Left ventricle myocardium inferior (tissue), 1 donor: Measurements from ENCODE around the gene P2RY14. TPM values are rescaled to one million over a fixed set of nuclear protein-coding genes. Genes with fewer than 3 reads are reported as not detected.

Experiments
- DNase-seq: peaks from one replicate; pipeline ENCODE4 v3.0.0-alpha.2; 2020
- H3K27ac ChIP-seq: fragments of 200-600 bp; replicated peaks from 2 replicates; pipeline ENCODE4 v1.8.0; 2021
- H3K27me3 ChIP-seq: fragments of 200-600 bp; 2 replicates; pipeline ENCODE4 v1.8.0; 2021; ENCODE audit warnings: low read depth
- H3K36me3 ChIP-seq: fragments of 200-600 bp; 2 replicates; pipeline ENCODE4 v1.8.0; 2021
- H3K4me1 ChIP-seq: fragments of 200-600 bp; 2 replicates; pipeline ENCODE4 v1.8.0; 2021
- H3K4me3 ChIP-seq: fragments of 200-600 bp; 2 replicates; pipeline ENCODE4 v1.8.0; 2021; ENCODE audit warnings: mild to moderate bottlenecking, moderate library complexity
- H3K9me3 ChIP-seq: fragments of 200-600 bp; replicated peaks from 2 replicates; pipeline ENCODE4 v1.8.0; 2021
- CTCF ChIP-seq: fragments of 200-600 bp; IDR thresholded peaks from 2 replicates; pipeline ENCODE4 v1.8.0; 2021; ENCODE audit warnings: antibody characterized with exemption, mild to moderate bottlenecking, borderline replicate concordance
- intact Hi-C: fragments of 100-400 bp; cut with micrococcal nuclease; formaldehyde crosslinking; loops from one replicate; pipeline ENCODE4 v1.11.0; 2022
- total RNA-seq: library from RNA; stranded (reverse); fragmentation: NEBNext Ultra II Directional; extraction: Animal tissue kit (Norgen Biotek cat#: 25700); gene quantifications from one replicate; pipeline ENCODE4 v1.2.1, GENCODE V29; 2021
- donor health status: DM: no; HTN: yes; CAD: no; lungs with severe emphysema.

Gene P2RY14
- total RNA-seq, 1 donor from 2014 or later: 2.9 TPM

GRCh38 chr3:151275091-151275490 lies 3.3 kb downstream of the P2RY14 start:
- intact Hi-C loops: no loop called here
- no peaks in the 10 kb centered on the region for H3K4me1 ChIP-seq
- peak overlapping the region; percentile 64 for H3K27ac ChIP-seq
- no peaks in the 10 kb centered on the region for H3K36me3 ChIP-seq
- no peaks in the 10 kb centered on the region for H3K9me3 ChIP-seq
- TF ChIP-seq CTCF: no peak
- no peak for DNase-seq
- H3K27me3 ChIP-seq: no peaks in the 10 kb centered on the region
- H3K4me3 ChIP-seq: peak overlapping the region; percentile 51

- Histone ChIP-seq H3K36me3 (no peaks in the 10 kb centered on the region), H3K27ac (peak overlapping the region; percentile 40), H3K9me3 (no peaks in the 10 kb centered on the region), H3K4me1 (no peaks in the 10 kb centered on the region), H3K4me3 (no peak overlapping the region), H3K27me3 (no peaks in the 10 kb centered on the region)
- no peak for TF ChIP-seq CTCF
- intact Hi-C loops: no loop called here
- DNase-seq: no peak
These were observed 8.7 kb downstream of the P2RY14 start for GRCh38 chr3:151269631-151270030.

GRCh38 chr3:151268267-151269235 lies 9.8 kb downstream of the P2RY14 start:
- no peaks in the 10 kb centered on the region for H3K4me1 ChIP-seq

GRCh38 chr3:151267066-151267465 lies 11.3 kb downstream of the P2RY14 start:
- Histone ChIP-seq H3K27ac (peak overlapping the region; percentile 33), H3K9me3 (no peaks in the 10 kb centered on the region), H3K4me1 (peaks cover 3% of the 10 kb centered on the region), H3K36me3 (no peaks in the 10 kb centered on the region), H3K27me3 (no peaks in the 10 kb centered on the region), H3K4me3 (no peak overlapping the region)
- intact Hi-C loops: no loop called here
- no peak for TF ChIP-seq CTCF
- DNase-seq: no peak

More at GRCh38 chr3:151268267-151269235, 9.8 kb downstream of the P2RY14 start:
- no peaks in the 10 kb centered on the region for H3K36me3 ChIP-seq
- DNase-seq: no peak
- no peak for TF ChIP-seq CTCF
- H3K4me3 ChIP-seq: no peak overlapping the region
- intact Hi-C loops: no loop called here
- H3K9me3 ChIP-seq: no peaks in the 10 kb centered on the region
- peak overlapping the region; percentile 33 for H3K27ac ChIP-seq
- no peaks in the 10 kb centered on the region for H3K27me3 ChIP-seq

GRCh38 chr3:151265866-151266265 lies 12.5 kb downstream of the P2RY14 start:
- peak overlapping the region; percentile 37 for H3K27ac ChIP-seq

More at GRCh38 chr3:151265866-151266265, 12.5 kb downstream of the P2RY14 start:
- Histone ChIP-seq H3K27me3 (no peaks in the 10 kb centered on the region), H3K9me3 (no peaks in the 10 kb centered on the region), H3K4me1 (peaks cover 3% of the 10 kb centered on the region), H3K4me3 (no peak overlapping the region), H3K36me3 (no peaks in the 10 kb centered on the region)
- DNase-seq: no peak
- intact Hi-C loops: no loop called here
- TF ChIP-seq CTCF: no peak
